ENCODE data around the gene CHM. TPM values are rescaled to one million over a fixed set of nuclear protein-coding genes. Genes with fewer than 3 reads are reported as not detected.

CHM gene
- total and polyA plus RNA-seq, 2 of the 8 experiments (the other 6 are each of a cell fraction or from before 2014, with no cell fraction given), result 8.6 to 15.5 TPM

- TF ChIP-seq CHD7 (IDR thresholded peaks at IDR 0.05; ENCODE audit: insufficient replicate concordance, low read length), result no peak
These were observed 141.0 kb downstream of the CHM start (continued) for GRCh38 chrX:85906399-85906798.
